K562 (cell line): ENCODE data around the gene XRN1. TPM values are rescaled to one million over a fixed set of nuclear protein-coding genes. Genes with fewer than 3 reads are reported as not detected.

Source experiments
- ATAC-seq: fragments of 200-7000 bp; cut with Tn5 transposase; 3 replicates; pipeline ENCODE4 v1.9.1; 2020; ENCODE audit warnings: moderate library complexity
- BruUV-seq: library from RNA; stranded (reverse); fragments of 400-500 nt; replicated peaks from 2 replicates; lab custom pipeline; 2021; lab: Mats Ljungman, UMichigan
- CTCF ChIA-PET: fragments of 300-600 bp; formaldehyde crosslinking; extraction: SDS; loops from one replicate; lab custom pipeline; 2021; ENCODE audit warnings: low intra/inter-chr PET ratio; lab: Yijun Ruan, JAX
- POLR2A ChIA-PET: fragments of 300-600, 350-650 bp; sonication (Branson Sonifier 250); formaldehyde crosslinking; extraction: SDS; loops from one replicate; lab custom pipeline; 2021; ENCODE audit warnings: antibody characterized with exemption, inconsistent platforms; lab: Yijun Ruan, JAX
- DNase-seq, 4 experiments: peaks; one replicate each; pipeline versions ENCODE4 v3.0.0 to v3.0.0-alpha.2; 2011 to 2018; ENCODE audit warnings: low spot score in 3 of 4, mixed read lengths in 3 of 4; ENCODE audit errors: extremely low read depth in 1 of 4
- FAIRE-seq: peaks from 2 replicates; lab custom pipeline; 2011; peaks lifted over from hg19 to GRCh38; lab: Jason Lieb, UNC
- H2AFZ ChIP-seq: 2 replicates; pipeline ENCODE4 v1.6.0; 2011; ENCODE audit warnings: low read depth, low read length, control low read depth, inconsistent platforms
- H3K27ac ChIP-seq: fragments of 200-600 bp; 3 replicates; pipeline ENCODE4 v1.8.0; 2011; ENCODE audit warnings: low read depth, mild to moderate bottlenecking, control low read depth, inconsistent platforms, low read length, moderate library complexity, mixed read lengths; ENCODE audit errors: extremely low read depth
- H3K27me3 ChIP-seq, 2 experiments: fragments of 300-600 bp in 1 of 2; 2 replicates in 1 of 2; 3 replicates in 1 of 2; pipeline versions ENCODE4 v1.6.0 to v1.8.0; 2011; ENCODE audit warnings: inconsistent platforms in 2 of 2, low read length in 2 of 2, mild to moderate bottlenecking in 1 of 2, mixed read lengths in 1 of 2, moderate library complexity in 1 of 2; ENCODE audit not compliant: control insufficient read depth in 2 of 2, insufficient read depth in 2 of 2
- H3K36me3 ChIP-seq: fragments of 300-600 bp; 3 replicates; pipeline ENCODE4 v1.8.0; 2011; ENCODE audit warnings: mild to moderate bottlenecking, low read length, inconsistent platforms; ENCODE audit not compliant: control insufficient read depth, insufficient read depth
- H3K4me1 ChIP-seq, 2 experiments: fragments of 200-600 bp in 1 of 2; replicated peaks in 1 of 2; 2 replicates in 1 of 2; 3 replicates in 1 of 2; pipeline versions ENCODE4 v1.5.1 to v1.8.0; 2011; ENCODE audit warnings: inconsistent platforms in 2 of 2, low read length in 2 of 2, mild to moderate bottlenecking in 1 of 2, mixed read lengths in 1 of 2, moderate library complexity in 1 of 2; ENCODE audit not compliant: control insufficient read depth in 2 of 2, insufficient read depth in 2 of 2
- H3K4me2 ChIP-seq: 2 replicates; pipeline ENCODE4 v1.6.1; 2011; ENCODE audit warnings: low read length, control low read depth, inconsistent platforms, mixed read lengths; ENCODE audit not compliant: insufficient read depth
- H3K4me3 ChIP-seq: fragments of 200-600 bp; sonication (generic), shearing (Covaris generic); 2 replicates; pipeline ENCODE4 v1.5.1; 2016; ENCODE audit warnings: control low read depth, inconsistent platforms
- H3K79me2 ChIP-seq: fragments of 200-600 bp; 3 replicates; pipeline ENCODE4 v1.8.0; 2011; ENCODE audit warnings: low read length, inconsistent platforms; ENCODE audit not compliant: control insufficient read depth, insufficient read depth
- H3K9ac ChIP-seq, 2 experiments: 2 replicates each; pipeline versions ENCODE4 v1.6.0 to v1.6.1; 2011; ENCODE audit warnings: low read depth in 2 of 2, low read length in 2 of 2, control low read depth in 1 of 2, inconsistent platforms in 1 of 2, mild to moderate bottlenecking in 1 of 2, mixed read lengths in 1 of 2; ENCODE audit not compliant: insufficient read depth in 1 of 2
- H3K9me1 ChIP-seq: one replicate; pipeline ENCODE4 v1.6.0; 2011; ENCODE audit warnings: inconsistent platforms, mild to moderate bottlenecking, low read length, moderate library complexity; ENCODE audit not compliant: control insufficient read depth, insufficient read depth
- H3K9me3 ChIP-seq: replicated peaks from 2 replicates; pipeline ENCODE4 v1.5.1; 2011; ENCODE audit warnings: low read depth, low read length, inconsistent platforms; ENCODE audit not compliant: control insufficient read depth, insufficient read depth
- H4K20me1 ChIP-seq: replicated peaks from 2 replicates; pipeline ENCODE4 v1.6.1; 2011; ENCODE audit warnings: low read length, inconsistent platforms, mixed read lengths; ENCODE audit not compliant: control insufficient read depth, insufficient read depth
- CBX5 ChIP-seq: IDR thresholded peaks from 2 replicates; pipeline ENCODE4 v1.6.1; 2014; ENCODE audit warnings: low read depth, borderline replicate concordance
- CHD4 ChIP-seq: fragments of 200-600 bp; sonication (generic); IDR thresholded peaks from 3 replicates; pipeline ENCODE4 v1.6.1; 2012; ENCODE audit warnings: low read depth, mild to moderate bottlenecking, mixed read lengths, low read length, inconsistent platforms; ENCODE audit not compliant: insufficient read depth, insufficient replicate concordance, poor library complexity, severe bottlenecking
- ETV6 ChIP-seq, 3 experiments: fragments of 150-350 bp in 1 of 3; sonication (generic) in 1 of 3; formaldehyde crosslinking in 1 of 3; IDR thresholded peaks; 2 replicates each; pipeline versions ENCODE4 v1.6.1 to v1.8.0; 2014 to 2022; ENCODE audit warnings: borderline replicate concordance in 2 of 3, low read depth in 2 of 3, antibody characterized with exemption in 1 of 3, low read length in 1 of 3, mild to moderate bottlenecking in 1 of 3, missing genetic modification reagents in 1 of 3
- GTF2E2 ChIP-seq: fragments of 200-800 bp; sonication (Bioruptor generic); IDR thresholded peaks from 2 replicates; pipeline ENCODE4 v1.6.1; 2016; ENCODE audit warnings: missing genetic modification characterization, missing compliant biosample characterization
- HDAC1 ChIP-seq, 2 experiments: fragments of 450-650 bp; IDR thresholded peaks; 2 replicates each; pipeline ENCODE4 v1.6.1; 2016 to 2017; ENCODE audit warnings: inconsistent platforms in 1 of 2, mild to moderate bottlenecking in 1 of 2, moderate library complexity in 1 of 2
- HDAC6 ChIP-seq: IDR thresholded peaks from 2 replicates; pipeline ENCODE4 v1.6.1; 2012; ENCODE audit warnings: low read depth, mild to moderate bottlenecking, control low read depth, inconsistent platforms, low read length, moderate library complexity
- MCM3 ChIP-seq: fragments of 450-650 bp; IDR thresholded peaks from 2 replicates; pipeline ENCODE4 v1.6.1; 2016
- POLR2B ChIP-seq: fragments of 450-650 bp; IDR thresholded peaks from 2 replicates; pipeline ENCODE4 v1.6.1; 2018; ENCODE audit warnings: low read depth; ENCODE audit not compliant: partially characterized antibody
- SMAD3 ChIP-seq: fragments of 450-650 bp; formaldehyde crosslinking; conservative IDR thresholded peaks from 2 replicates; pipeline ENCODE4 v1.4.0; 2020; ENCODE audit warnings: mild to moderate bottlenecking
- ZNF766 ChIP-seq: fragments of 200-800 bp; sonication (Bioruptor generic); conservative IDR thresholded peaks from 2 replicates; pipeline ENCODE4 v1.6.1; 2016; ENCODE audit warnings: missing genetic modification characterization, missing compliant biosample characterization
- WGBS: fragments of 100-300 bp; shearing (Covaris generic); methylation state at CpG from one replicate; pipeline ENCODE4 v1.1.6; 2016; ENCODE audit warnings: low coverage, mixed read lengths; ENCODE audit not compliant: insufficient coverage; ENCODE audit errors: missing lambda C conversion rate; 5-methylcytosine and 5-hydroxymethylcytosine counted together
- in situ Hi-C: fragments of 300-500 bp; cut with MboI; formaldehyde crosslinking; loops from 4 replicates; pipeline ENCODE4 v1.15.0; 2018; ENCODE audit warnings: inconsistent platforms, mixed read lengths
- intact Hi-C: fragments of 100-400 bp; cut with micrococcal nuclease; formaldehyde crosslinking; loops from 2 replicates; pipeline ENCODE4 v1.14.2; 2022
- polyA plus RNA-seq, 8 experiments: library from polyadenylated mRNA; depleted of rRNA in 4 of 8; stranded (reverse) in 5 of 8; unstranded in 3 of 8; fragments of >200 nt; fragmentation: Nextera tagmentation in 2 of 8; fragmentation: Illumina TruSeq in 1 of 8; extraction: Ambion mirVana in 2 of 8; extraction: Trizol in 1 of 8; gene quantifications; 2 replicates each; pipeline versions ENCODE4 v1.2.1 to v1.2.3, GENCODE V29; 2011 to 2014; ENCODE audit warnings: inconsistent platforms in 1 of 8, missing spikeins in 1 of 8
- total RNA-seq, 7 experiments: library from RNA; depleted of rRNA in 6 of 7; stranded (reverse); fragments of >200 nt in 6 of 7; fragmentation: Illumina TruSeq in 2 of 7; extraction: Trizol in 2 of 7; gene quantifications; 2 replicates each; pipeline versions ENCODE4 v1.2.1 to v1.2.3, GENCODE V29; 2011 to 2021; ENCODE audit warnings: low replicate concordance in 1 of 7
- TF ChIP-seq, protein P1 (sequence below): IDR thresholded peaks from 2 replicates; pipeline ENCODE4 v1.6.1; 2011; ENCODE audit not compliant: insufficient read length; ENCODE audit errors: extremely low read depth
- TF ChIP-seq, protein P2 (sequence below): fragments of 250-450 bp; sonication (Bioruptor Pico); IDR thresholded peaks from 2 replicates; pipeline ENCODE4 v1.8.0; 2021; ENCODE audit warnings: moderate library complexity, mild to moderate bottlenecking, inconsistent platforms
- TF ChIP-seq, protein P3 (sequence below), 2 experiments: fragments of 150-350 bp in 1 of 2; IDR thresholded peaks; 2 replicates each; pipeline ENCODE4 v1.6.1; 2012 to 2016; ENCODE audit warnings: low read depth in 2 of 2, low read length in 2 of 2, mild to moderate bottlenecking in 1 of 2, moderate library complexity in 1 of 2

Gene XRN1
- total and polyA plus RNA-seq, 9 of the 15 experiments (the other 6 are each of a cell fraction or from before 2014, with no cell fraction given) = 3.1 to 28.4 (median 17.2) TPM

DNA sequence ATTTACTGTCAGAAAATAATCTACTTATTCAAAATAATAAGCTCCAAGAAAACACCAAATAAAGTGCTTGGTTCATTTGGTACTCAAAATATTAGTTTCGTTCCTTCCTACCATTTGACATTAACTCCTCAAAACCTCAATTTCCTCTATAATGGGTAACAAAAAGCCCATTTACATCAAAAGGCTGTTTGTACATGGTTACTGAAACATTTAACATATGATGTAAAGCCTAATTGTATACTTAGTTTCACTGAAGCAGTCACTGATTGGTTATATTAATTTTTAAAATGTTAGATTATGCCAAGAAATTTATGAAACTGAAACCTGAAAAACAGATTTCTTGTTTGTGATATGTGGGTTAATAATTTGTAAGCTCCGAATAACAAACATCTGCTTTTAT is 14.7 kb downstream of the XRN1 start:
- H3K79me2 ChIP-seq = peaks cover 50% of the 10 kb centered on the region
- no peak overlapping the region for H3K4me3 ChIP-seq
- POLR2A ChIA-PET = no interaction called here
- H3K4me2 ChIP-seq = no peak overlapping the region
- H3K9me1 ChIP-seq = no peaks in the 10 kb centered on the region
- WGBS = 96% methylated on average over 2 of the region's 2 CpGs
- TF ChIP-seq HDAC6 (no peak), GTF2E2 (tag) (no peak), SMAD3 (CRISPR knock-in tag) (no peak), ETV6 (IDR thresholded peaks at IDR 0.05; ENCODE audit: borderline replicate concordance in 1 of 2, low read depth in 2 of 2, low read length in 1 of 2) (no peak), ETV6 (CRISPR knock-in tag; IDR thresholded peaks at IDR 0.05; ENCODE audit: borderline replicate concordance) (no peak), POLR2B (no peak), HDAC1 (IDR thresholded peaks at IDR 0.05) (no peak), ZNF766 (no peak), MCM3 (no peak), CHD4 (no peak), CBX5 (no peak)
- TF ChIP-seq, protein P1, sequence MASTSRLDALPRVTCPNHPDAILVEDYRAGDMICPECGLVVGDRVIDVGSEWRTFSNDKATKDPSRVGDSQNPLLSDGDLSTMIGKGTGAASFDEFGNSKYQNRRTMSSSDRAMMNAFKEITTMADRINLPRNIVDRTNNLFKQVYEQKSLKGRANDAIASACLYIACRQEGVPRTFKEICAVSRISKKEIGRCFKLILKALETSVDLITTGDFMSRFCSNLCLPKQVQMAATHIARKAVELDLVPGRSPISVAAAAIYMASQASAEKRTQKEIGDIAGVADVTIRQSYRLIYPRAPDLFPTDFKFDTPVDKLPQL = no peak
- TF ChIP-seq, protein P2, sequence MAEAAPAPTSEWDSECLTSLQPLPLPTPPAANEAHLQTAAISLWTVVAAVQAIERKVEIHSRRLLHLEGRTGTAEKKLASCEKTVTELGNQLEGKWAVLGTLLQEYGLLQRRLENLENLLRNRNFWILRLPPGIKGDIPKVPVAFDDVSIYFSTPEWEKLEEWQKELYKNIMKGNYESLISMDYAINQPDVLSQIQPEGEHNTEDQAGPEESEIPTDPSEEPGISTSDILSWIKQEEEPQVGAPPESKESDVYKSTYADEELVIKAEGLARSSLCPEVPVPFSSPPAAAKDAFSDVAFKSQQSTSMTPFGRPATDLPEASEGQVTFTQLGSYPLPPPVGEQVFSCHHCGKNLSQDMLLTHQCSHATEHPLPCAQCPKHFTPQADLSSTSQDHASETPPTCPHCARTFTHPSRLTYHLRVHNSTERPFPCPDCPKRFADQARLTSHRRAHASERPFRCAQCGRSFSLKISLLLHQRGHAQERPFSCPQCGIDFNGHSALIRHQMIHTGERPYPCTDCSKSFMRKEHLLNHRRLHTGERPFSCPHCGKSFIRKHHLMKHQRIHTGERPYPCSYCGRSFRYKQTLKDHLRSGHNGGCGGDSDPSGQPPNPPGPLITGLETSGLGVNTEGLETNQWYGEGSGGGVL (CRISPR knock-in tag) = no peak
- TF ChIP-seq, protein P3, sequence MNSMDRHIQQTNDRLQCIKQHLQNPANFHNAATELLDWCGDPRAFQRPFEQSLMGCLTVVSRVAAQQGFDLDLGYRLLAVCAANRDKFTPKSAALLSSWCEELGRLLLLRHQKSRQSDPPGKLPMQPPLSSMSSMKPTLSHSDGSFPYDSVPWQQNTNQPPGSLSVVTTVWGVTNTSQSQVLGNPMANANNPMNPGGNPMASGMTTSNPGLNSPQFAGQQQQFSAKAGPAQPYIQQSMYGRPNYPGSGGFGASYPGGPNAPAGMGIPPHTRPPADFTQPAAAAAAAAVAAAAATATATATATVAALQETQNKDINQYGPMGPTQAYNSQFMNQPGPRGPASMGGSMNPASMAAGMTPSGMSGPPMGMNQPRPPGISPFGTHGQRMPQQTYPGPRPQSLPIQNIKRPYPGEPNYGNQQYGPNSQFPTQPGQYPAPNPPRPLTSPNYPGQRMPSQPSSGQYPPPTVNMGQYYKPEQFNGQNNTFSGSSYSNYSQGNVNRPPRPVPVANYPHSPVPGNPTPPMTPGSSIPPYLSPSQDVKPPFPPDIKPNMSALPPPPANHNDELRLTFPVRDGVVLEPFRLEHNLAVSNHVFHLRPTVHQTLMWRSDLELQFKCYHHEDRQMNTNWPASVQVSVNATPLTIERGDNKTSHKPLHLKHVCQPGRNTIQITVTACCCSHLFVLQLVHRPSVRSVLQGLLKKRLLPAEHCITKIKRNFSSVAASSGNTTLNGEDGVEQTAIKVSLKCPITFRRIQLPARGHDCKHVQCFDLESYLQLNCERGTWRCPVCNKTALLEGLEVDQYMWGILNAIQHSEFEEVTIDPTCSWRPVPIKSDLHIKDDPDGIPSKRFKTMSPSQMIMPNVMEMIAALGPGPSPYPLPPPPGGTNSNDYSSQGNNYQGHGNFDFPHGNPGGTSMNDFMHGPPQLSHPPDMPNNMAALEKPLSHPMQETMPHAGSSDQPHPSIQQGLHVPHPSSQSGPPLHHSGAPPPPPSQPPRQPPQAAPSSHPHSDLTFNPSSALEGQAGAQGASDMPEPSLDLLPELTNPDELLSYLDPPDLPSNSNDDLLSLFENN (IDR thresholded peaks at IDR 0.05; ENCODE audit: low read depth in 2 of 2, low read length in 2 of 2) = no peak
- H3K9ac ChIP-seq = no peak overlapping the region
- H3K9me3 ChIP-seq = no peaks in the 10 kb centered on the region
- no TSS peak for BruUV-seq
- no peak overlapping the region for H2AFZ ChIP-seq
- CTCF ChIA-PET = no interaction called here
- no peak overlapping the region for H3K27ac ChIP-seq
- ATAC-seq = no peak
- DNase-seq = no peak
- in situ Hi-C loops = no loop called here
- FAIRE-seq = no peak
- intact Hi-C loops = no loop called here
- H3K4me1 ChIP-seq = no peaks in the 10 kb centered on the region; a peak in 1 of 5 replicates
- H3K36me3 ChIP-seq = peaks cover 36% of the 10 kb centered on the region
- no peaks in the 10 kb centered on the region for H3K27me3 ChIP-seq
- H4K20me1 ChIP-seq = no peaks in the 10 kb centered on the region
